Vein endothelial cell (primary cell): ENCODE data around the gene GAS7. TPM values are rescaled to one million over a fixed set of nuclear protein-coding genes. Genes with fewer than 3 reads are reported as not detected.

Experiments used
- total RNA-seq: library from RNA; depleted of rRNA; stranded (reverse); fragments of >200 nt; gene quantifications from 2 replicates; pipeline ENCODE4 v1.2.3, GENCODE V29; 2012

Gene GAS7
- total RNA-seq: under 0.01 and 0.10 TPM in 2 replicates

DNA sequence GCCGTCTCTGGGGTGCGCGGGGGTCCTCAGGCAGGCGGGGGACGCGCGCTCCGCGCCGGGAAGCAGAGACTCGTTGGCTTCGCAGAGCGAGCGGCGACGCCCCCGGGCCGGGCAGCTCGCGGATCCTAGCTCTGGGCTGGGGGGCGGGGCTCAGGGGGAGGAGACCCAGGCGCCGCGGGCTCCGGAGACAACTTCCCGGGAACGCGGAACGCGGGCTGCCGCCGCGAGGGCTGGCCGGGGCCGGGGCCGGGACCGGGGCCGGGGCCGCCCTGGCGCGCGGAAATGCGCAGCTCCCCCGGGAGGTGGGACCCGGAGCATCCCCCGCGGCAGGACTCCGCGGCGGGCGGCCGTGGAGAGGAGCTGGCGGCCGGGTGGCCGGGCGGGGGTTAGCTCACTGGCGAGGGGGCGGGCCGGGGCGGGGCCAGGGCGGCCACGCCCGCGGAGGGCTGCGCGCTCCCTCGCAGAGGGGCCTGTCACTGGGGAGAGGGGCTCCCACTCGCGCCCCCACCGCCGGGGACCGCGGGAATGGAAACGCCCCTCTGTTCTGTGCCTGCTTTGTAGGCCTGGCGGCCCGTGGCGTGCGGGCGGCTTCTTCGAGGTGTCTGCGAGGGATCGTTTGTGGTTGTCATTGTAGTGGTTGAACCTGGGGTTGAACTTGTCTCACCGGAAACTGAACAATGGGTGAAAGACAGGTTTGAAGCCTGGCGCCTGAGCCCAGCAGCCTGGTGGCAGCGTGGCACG lies at the start of gene GAS7:
Gene GAS7 (minus strand): TSS at position 98 of the 741 bp plus-strand sequence.

DNA sequence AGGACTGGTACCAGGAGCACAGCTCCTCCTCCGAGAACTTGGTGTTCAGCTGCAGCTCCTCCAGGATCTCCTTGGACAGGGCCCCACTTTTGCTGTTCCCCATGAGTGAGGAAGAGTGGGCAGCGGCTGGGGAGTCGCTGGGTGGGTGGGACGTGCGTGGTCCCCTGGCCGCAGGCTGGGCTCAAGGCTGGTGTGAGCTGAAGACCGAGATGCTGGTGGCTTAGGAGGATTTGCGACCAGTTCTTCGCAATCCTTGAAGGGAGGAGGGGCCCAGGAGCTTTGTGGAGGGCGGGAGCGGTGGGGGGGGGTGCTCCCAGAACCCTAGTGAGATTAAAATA lies 293.4 kb downstream of the GAS7 start, which contains the start of gene RCVRN:
Gene RCVRN (minus strand): TSS at position 194 of the 338 bp plus-strand sequence. CDS start 91 bp downstream, at position 103.

Other genes starting within 250 kb of the GAS7 start
- gene MYH13, start 174.4 kb upstream of the GAS7 start, total RNA-seq: not detected in 2 replicates
- not detected in 2 replicates for gene MYH8, start 223.3 kb upstream of the GAS7 start, total RNA-seq